HepG2 (cell line): ENCODE results near the gene HOXD1. TPM values are rescaled to one million over a fixed set of nuclear protein-coding genes. Genes with fewer than 3 reads are reported as not detected.

Experiments used
- ARNTL ChIP-seq: sonication (generic); formaldehyde crosslinking; IDR thresholded peaks from 2 replicates; pipeline ENCODE4 v1.4.0; 2020; ENCODE audit warnings: mild to moderate bottlenecking, missing genetic modification reagents
- FOXJ3 ChIP-seq: sonication (generic); formaldehyde crosslinking; IDR thresholded peaks from 2 replicates; pipeline ENCODE4 v1.4.0; 2020; ENCODE audit warnings: missing genetic modification reagents, mild to moderate bottlenecking, borderline replicate concordance
- HNRNPLL ChIP-seq: fragments of 200-400 bp; formaldehyde crosslinking; IDR thresholded peaks from 2 replicates; pipeline ENCODE4 v1.6.1; 2017; ENCODE audit warnings: mild to moderate bottlenecking, low read depth, low read length; ENCODE audit not compliant: poor library complexity, severe bottlenecking
- KDM2A ChIP-seq: sonication (generic); formaldehyde crosslinking; IDR thresholded peaks from 2 replicates; pipeline ENCODE4 v1.4.0; 2020; ENCODE audit warnings: low read depth, missing genetic modification reagents, borderline replicate concordance
- KLF16 ChIP-seq, 2 experiments: sonication (generic) in 1 of 2; formaldehyde crosslinking in 1 of 2; IDR thresholded peaks; 2 replicates each; pipeline versions ENCODE4 v1.6.1 to v1.8.0; 2016 to 2023; ENCODE audit warnings: missing genetic modification reagents in 2 of 2, missing compliant biosample characterization in 1 of 2
- MAFF ChIP-seq: IDR thresholded peaks from 2 replicates; pipeline ENCODE4 v1.6.1; 2011; ENCODE audit warnings: low read depth, low read length, improper control_type of control experiment
- MLXIP ChIP-seq: sonication (generic); formaldehyde crosslinking; IDR thresholded peaks from 2 replicates; pipeline ENCODE4 v1.9.0; 2021; ENCODE audit warnings: missing genetic modification reagents, borderline replicate concordance
- MTA3 ChIP-seq: sonication (generic); formaldehyde crosslinking; IDR thresholded peaks from 2 replicates; pipeline ENCODE4 v1.4.0; 2020; ENCODE audit warnings: missing genetic modification reagents
- MYNN ChIP-seq: sonication (generic); formaldehyde crosslinking; IDR thresholded peaks from 2 replicates; pipeline ENCODE4 v1.4.0; 2020; ENCODE audit warnings: mild to moderate bottlenecking, low read depth, missing genetic modification reagents
- NR2F1 ChIP-seq, 2 experiments: fragments of 450-650 bp in 1 of 2; formaldehyde crosslinking in 1 of 2; IDR thresholded peaks; 2 replicates each; pipeline versions ENCODE4 v1.5.0 to v1.6.1; 2016 to 2020; ENCODE audit warnings: mild to moderate bottlenecking in 1 of 2, missing compliant biosample characterization in 1 of 2, missing genetic modification reagents in 1 of 2, moderate library complexity in 1 of 2
- NR3C1 ChIP-seq: sonication (generic); formaldehyde crosslinking; IDR thresholded peaks from 2 replicates; pipeline ENCODE4 v1.4.0; 2020; ENCODE audit warnings: missing genetic modification reagents
- PHF5A ChIP-seq: IDR thresholded peaks from one replicate; pipeline ENCODE4 v1.6.1; 2018; ENCODE audit warnings: low read depth, missing genetic modification reagents; ENCODE audit not compliant: unreplicated experiment
- SETDB1 ChIP-seq: sonication (generic); formaldehyde crosslinking; IDR thresholded peaks from 2 replicates; pipeline ENCODE4 v1.5.1; 2020; ENCODE audit warnings: missing genetic modification reagents, mild to moderate bottlenecking, borderline replicate concordance
- TARDBP ChIP-seq: sonication (generic); formaldehyde crosslinking; IDR thresholded peaks from 2 replicates; pipeline ENCODE4 v1.8.0; 2022; ENCODE audit warnings: mild to moderate bottlenecking, missing genetic modification reagents
- TIGD3 ChIP-seq: sonication (generic); formaldehyde crosslinking; IDR thresholded peaks from 2 replicates; pipeline ENCODE4 v1.5.1; 2020; ENCODE audit warnings: mild to moderate bottlenecking, missing genetic modification reagents, borderline replicate concordance
- ZBTB25 ChIP-seq: IDR thresholded peaks from 2 replicates; pipeline ENCODE4 v1.6.1; 2018; ENCODE audit warnings: missing genetic modification reagents
- ZNF256 ChIP-seq: sonication (generic); formaldehyde crosslinking; conservative IDR thresholded peaks from 2 replicates; pipeline ENCODE4 v1.4.0; 2020; ENCODE audit warnings: missing genetic modification reagents
- ZNF512 ChIP-seq: sonication (generic); formaldehyde crosslinking; IDR thresholded peaks from 2 replicates; pipeline ENCODE4 v1.4.0; 2020; ENCODE audit warnings: mild to moderate bottlenecking, missing genetic modification reagents
- ZNF563 ChIP-seq: sonication (generic); formaldehyde crosslinking; IDR thresholded peaks from 2 replicates; pipeline ENCODE4 v1.8.0; 2022; ENCODE audit warnings: mild to moderate bottlenecking, moderate library complexity, missing genetic modification reagents
- ZNF777 ChIP-seq: sonication (generic); formaldehyde crosslinking; IDR thresholded peaks from 2 replicates; pipeline ENCODE4 v1.4.0; 2020; ENCODE audit warnings: missing genetic modification reagents
- ZNF879 ChIP-seq: sonication (generic); formaldehyde crosslinking; IDR thresholded peaks from 2 replicates; pipeline ENCODE4 v1.8.1; 2023; ENCODE audit warnings: missing genetic modification reagents
- ZSCAN30 ChIP-seq: sonication (generic); formaldehyde crosslinking; IDR thresholded peaks from 2 replicates; pipeline ENCODE4 v1.5.0; 2020; ENCODE audit warnings: mild to moderate bottlenecking, missing genetic modification reagents
- polyA plus RNA-seq, 8 experiments: library from polyadenylated mRNA; depleted of rRNA in 3 of 8; stranded (reverse) in 7 of 8; unstranded in 1 of 8; fragments of >200 nt; fragmentation: Illumina TruSeq in 4 of 8; extraction: Trizol in 4 of 8; gene quantifications; 2 replicates each; pipeline versions ENCODE4 v1.2.1 to v1.2.3, GENCODE V29; 2011 to 2016; ENCODE audit warnings: low read depth in 4 of 8, missing spikeins in 1 of 8, mixed read lengths in 1 of 8; ENCODE audit not compliant: insufficient read depth in 1 of 8
- total RNA-seq, 5 experiments: library from RNA; depleted of rRNA; stranded (reverse); fragments of >200 nt; fragmentation: Illumina TruSeq; extraction: Trizol; gene quantifications; 2 replicates each; pipeline ENCODE4 v1.2.3, GENCODE V29; 2016; ENCODE audit warnings: low read depth in 1 of 5

HOXD1 gene
- total and polyA plus RNA-seq, 2 of the 13 experiments (the other 11 are each of a cell fraction or from before 2014, with no cell fraction given) = 10.0 to 22.3 TPM

- TF ChIP-seq ZNF512 (CRISPR knock-in tag) (no peak), MYNN (CRISPR knock-in tag) (0 out of 2 replicates have a peak, but pooled peaks have one; percentile 39), KDM2A (CRISPR knock-in tag) (peak; percentile 55; the same call in 1 of the 2 replicates), KLF16 (CRISPR knock-in tag; IDR thresholded peaks at IDR 0.05) (peak in 1 of 2 experiments; percentile 68; a peak in 2 of 4 replicates), ZNF563 (CRISPR knock-in tag) (no peak; the same call in none of the 2 replicates), FOXJ3 (no peak), MAFF (no peak), SETDB1 (CRISPR knock-in tag) (no peak), NR2F1 (CRISPR knock-in tag; IDR thresholded peaks at IDR 0.05) (no peak), TARDBP (CRISPR knock-in tag) (no peak), TIGD3 (CRISPR knock-in tag) (0 out of 2 replicates have a peak, but pooled peaks have one; percentile 87), ZBTB25 (CRISPR knock-in tag) (no peak; the same call in 1 of the 2 replicates), ZNF256 (0 out of 2 replicates have a peak, but pooled peaks have one; percentile 43), HNRNPLL (no peak), PHF5A (CRISPR knock-in tag) (no peak), ZNF777 (CRISPR knock-in tag) (peak; percentile 88), ARNTL (peak; percentile 18; the same call in 1 of the 2 replicates), ZSCAN30 (CRISPR knock-in tag) (no peak; the same call in 1 of the 2 replicates), MTA3 (CRISPR knock-in tag) (no peak), ZNF879 (CRISPR knock-in tag) (0 out of 2 replicates have a peak, but pooled peaks have one; percentile 63), NR3C1 (no peak), MLXIP (CRISPR knock-in tag) (peak; percentile 54; the same call in 1 of the 2 replicates)
Measured at GRCh38 chr2:176187899-176188773, at the start of gene HOXD1 (continued).
